ENCODE data around the gene CXXC5.
"Not testable (repeated sequence)": the region's sequence is repeated elsewhere in the genome, so short reads cannot be mapped to it uniquely, and the experiment has no call there.

Gene CXXC5

GRCh38 chr5:139648205-139649081, at the start of gene CXXC5:
Gene CXXC5, plus strand, starts transcription at chr5:139648349. Its CDS starts 32,175 bp downstream, at chr5:139680524.
- peak in 49 of 56 donors; percentile 48 to 90 (median 80) for DNase-seq

DNA sequence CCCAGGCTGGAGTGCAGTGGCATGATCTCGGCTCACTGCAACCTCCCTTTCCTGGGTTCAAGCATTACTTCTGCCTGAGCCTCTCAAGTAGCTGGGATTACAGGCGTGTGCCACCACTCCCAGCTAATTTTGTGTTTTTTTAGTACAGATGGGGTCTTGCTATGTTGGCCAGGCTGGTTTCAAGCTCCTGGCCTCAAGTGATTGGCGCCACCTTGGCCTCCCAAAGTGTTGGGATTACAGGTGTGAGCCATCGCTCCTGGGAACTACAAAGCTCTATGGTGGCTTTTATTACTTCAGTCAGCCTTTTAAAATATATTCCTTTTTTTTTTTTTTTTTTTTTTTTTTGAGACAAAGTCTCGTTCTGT, 49.6 kb upstream of the CXXC5 start:
- DNase-seq, result not testable (repeated sequence)

DNA sequence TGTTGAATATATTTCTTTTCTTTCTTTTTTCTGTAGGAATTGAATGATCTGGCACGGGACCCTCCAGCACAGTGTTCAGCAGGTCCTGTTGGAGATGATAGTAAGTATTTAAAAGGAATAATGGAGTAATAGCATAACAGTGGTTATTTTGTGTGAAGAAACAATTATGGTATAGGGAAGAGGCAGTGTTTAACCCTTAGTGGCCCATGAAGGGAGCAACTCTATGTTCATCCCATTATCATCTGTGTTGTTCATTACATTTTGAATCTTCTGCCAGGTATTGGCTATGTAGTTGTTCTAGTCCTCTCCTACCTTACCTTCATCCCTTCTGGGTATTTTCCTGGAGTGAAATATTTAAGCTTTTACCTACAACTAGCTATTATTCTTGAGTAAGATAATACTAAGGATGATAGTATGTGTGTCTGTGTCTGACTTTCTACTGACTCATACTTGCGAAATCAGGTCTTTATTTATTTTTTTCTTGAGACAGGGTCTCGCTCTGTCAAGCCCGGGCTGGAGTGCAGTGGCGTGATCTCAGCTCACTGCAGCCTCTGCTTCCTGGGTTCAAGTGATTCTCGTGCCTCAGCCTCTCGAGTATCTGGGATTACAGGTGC, 47.7 kb upstream of the CXXC5 start:
- no peak for DNase-seq

DNA sequence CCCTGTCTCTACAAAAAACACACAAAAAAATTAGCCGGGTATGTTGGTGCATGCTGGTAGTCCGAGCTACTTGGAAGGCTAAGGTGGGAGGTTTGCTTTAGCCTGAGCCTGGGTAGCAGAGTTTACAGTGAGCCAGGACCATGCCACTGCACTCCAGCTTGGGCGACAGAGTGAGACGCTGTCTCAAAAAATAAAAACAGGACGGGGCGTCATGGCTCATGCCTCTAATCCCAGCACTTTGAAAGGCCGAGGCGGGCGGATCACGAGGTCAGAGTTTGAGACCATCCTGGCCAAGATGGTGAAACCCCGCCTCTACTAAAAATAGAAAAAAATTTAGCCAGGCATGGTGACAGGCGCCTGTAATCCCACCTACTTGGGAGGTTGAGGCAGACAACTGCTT, 46.7 kb upstream of the CXXC5 start:
- DNase-seq, result no peak

DNA sequence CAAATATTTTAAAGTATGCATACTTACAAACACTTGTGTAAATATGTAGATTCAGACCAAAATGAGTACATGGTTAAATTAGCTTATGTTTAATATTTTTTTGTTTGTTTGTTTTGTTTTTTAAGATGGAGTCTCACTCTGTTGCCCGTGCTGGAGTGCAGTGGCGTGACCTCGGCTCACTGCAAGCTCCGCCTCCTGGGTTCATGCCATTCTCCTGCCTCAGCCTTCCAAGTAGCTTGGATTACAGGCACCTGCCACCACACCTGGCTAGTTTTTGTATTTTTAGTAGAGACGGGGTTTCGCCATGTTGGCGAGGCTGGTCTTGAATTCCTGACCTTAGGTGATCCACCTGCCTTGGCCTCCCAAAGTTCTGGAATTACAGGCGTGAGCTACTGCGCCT, 46.2 kb upstream of the CXXC5 start:
- not testable (repeated sequence) for DNase-seq

DNA sequence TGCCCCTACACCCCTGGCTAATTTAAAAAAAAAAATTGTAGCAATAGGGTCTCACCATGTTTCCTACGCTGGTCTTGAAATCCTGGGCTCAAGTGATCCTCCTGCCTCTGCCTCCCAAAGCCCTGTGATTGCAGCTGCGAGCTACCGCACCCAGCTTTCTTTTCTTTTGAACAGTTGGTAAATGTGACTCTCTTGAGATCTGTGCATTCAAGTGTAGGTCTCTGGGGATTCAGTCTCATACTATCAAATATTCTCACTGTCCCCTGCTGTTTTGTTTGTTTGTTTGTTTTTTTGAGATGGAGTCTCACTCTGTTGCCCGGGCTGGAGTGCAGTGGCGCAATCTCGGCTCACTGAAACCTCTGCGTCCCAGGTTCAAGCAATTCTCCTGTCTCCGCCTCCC, 42.3 kb upstream of the CXXC5 start:
- no peak for DNase-seq

- no peak for DNase-seq
These were observed 36.2 kb upstream of the CXXC5 start for GRCh38 chr5:139611703-139612584.

GRCh38 chr5:139619861-139620260, 28.3 kb upstream of the CXXC5 start:
- no peak for DNase-seq

- DNase-seq, result not testable (repeated sequence)
These were observed 22.8 kb upstream of the CXXC5 start for GRCh38 chr5:139625398-139625797.

GRCh38 chr5:139630855-139631254, 17.3 kb upstream of the CXXC5 start:
- no peak for DNase-seq

GRCh38 chr5:139631520-139632165, 16.5 kb upstream of the CXXC5 start:
- no peak for DNase-seq

- DNase-seq, result peak in 34 of 56 donors; percentile 29 to 81 (median 58)
These were observed 14.7 kb upstream of the CXXC5 start for GRCh38 chr5:139633295-139634027.

DNA sequence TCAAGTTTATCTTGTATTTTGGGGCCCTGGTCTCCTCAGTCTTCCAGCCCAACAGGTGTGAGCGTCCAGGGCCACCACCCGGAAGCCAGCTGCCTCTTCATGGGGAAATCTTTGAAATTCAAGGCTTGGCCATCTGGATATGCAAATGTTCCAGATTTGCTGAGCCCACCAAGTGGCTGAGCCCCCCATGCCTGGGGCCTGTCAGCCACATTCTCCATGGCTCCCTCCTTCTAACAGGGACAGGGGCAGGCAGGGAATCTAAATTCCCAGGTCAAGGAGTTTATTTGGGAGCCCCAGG, 14.2 kb upstream of the CXXC5 start:
- no peak for DNase-seq

DNA sequence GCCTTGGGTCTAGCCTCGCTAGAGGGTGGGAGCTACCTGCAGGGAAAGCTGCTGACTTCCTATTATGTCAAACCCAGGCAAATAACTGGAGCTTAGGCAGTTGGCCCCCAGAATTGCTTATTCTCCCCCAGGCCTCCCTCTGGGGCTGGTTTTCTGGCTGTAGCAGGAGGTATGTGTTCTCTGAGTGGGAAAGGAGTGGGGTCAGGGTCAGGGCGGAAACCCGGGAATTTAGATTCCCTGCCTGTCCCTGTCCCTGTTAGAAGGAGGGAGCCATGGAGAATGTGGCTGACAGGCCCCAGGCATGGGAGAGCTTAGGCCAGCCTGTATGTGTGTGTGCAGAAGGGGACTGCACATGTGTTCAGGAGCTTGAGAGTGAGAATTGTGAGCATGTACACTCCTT, 13.6 kb upstream of the CXXC5 start:
- no peak for DNase-seq

DNA sequence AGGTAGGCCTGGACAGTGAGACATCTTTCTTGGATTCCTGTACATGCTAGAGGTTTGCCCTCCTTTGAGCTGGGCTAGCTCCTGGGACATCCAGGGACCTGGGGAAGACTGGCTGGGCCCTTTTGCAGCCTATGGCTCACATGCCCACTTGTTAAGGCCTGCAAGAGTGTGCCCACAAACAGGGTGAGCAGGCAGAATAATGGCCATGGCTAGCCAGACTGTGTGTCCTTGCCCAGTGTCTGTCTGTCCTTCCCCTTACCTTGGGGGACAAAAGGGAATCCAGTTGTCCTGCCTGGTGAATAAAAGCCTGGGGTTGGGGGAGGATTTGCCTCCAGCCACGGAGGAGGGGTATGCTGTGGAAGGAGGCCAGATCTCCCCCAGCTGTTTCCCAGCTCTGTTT, 13.0 kb upstream of the CXXC5 start:
- DNase-seq, result no peak

- peak in 18 of 56 donors; percentile 22 to 66 (median 46) for DNase-seq
These were observed 12.4 kb upstream of the CXXC5 start for GRCh38 chr5:139635606-139636206.

DNA sequence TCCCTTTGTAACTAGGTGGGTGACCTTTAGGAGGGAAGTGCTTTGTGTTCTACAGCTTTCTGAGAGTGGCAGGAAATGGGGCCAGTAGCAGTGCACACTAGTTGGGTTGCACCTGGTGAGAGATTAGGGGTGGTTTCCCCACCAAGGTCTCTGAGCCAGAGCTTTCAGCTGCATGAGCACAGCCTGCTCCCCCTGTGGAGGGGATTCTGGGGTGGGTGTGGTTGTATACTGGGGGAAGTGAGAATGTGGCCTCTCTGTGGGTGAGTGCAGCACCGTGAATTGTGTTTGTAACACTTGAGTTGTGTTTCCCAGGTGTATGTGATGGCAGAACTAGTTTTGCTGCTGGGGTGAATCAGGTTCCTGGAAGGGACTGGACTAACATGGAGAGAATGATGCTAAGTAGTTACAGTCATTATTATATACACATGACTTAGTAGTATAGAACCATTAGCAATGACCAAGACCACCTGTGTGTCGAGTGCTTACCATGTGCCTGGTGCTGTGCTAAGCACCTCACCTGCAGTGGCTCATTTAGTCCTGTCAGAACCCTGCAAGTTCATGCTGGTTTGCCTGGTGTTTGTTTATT, 11.8 kb upstream of the CXXC5 start:
- DNase-seq, result no peak

DNA sequence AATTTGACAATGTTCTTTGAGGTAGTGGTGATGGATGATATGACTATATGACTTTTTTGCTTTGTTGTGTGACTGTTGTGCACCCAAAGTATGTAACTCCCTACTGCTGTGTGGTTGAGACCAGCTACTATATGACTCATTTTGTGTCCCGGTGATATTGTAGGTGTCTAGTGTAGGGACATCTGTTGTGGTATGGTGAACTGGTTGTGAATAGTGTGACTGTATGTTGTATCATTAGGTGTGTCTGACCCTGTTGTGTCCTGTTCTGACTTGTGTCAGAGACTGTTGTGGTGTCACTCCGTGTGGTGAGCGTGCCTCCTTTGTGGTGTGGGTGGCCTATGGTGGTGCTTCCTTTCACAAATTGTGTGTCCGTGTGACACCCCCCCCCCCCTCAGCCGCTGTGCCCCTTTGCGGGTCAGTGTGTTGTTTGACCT, 11.2 kb upstream of the CXXC5 start:
- no peak for DNase-seq

DNA sequence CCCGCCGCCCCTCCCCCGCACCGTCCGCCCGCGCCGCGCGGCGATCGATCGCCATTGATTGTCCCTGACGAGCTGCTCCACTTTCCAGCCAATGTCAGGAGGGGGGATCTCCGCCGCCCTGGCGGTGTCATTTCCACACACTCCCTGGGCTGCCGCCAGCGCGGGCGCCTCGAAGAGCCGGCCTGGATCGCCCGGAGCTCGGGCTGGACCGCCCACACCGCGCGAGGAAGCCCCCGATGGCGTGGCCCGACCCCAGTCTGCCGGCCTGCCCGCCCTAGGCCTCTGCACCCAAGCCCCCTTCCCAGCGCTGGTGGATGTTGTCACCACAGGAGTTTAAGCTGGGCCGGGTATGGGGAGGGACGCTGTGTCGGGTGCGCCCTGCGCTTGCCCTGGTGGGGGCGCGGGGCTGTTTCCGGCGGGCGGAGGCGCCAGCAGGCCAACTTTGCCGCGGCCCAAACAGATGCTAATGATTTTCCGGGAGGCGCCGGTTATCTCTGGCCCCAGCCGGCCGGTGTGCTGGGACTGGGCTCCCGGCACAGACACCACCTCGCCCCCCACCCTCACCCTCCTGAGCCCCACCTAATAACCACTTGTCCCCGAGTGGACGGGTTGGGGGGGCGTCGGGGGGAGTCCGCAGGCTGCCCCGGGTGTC, 10.6 kb upstream of the CXXC5 start:
- DNase-seq, result peak in 42 of 56 donors; percentile 50 to 86 (median 72)

All from amygdala (tissue), 56 donors.